ENCODE data around the gene FBRS. TPM values are rescaled to one million over a fixed set of nuclear protein-coding genes. Genes with fewer than 3 reads are reported as not detected.

FBRS gene
- total RNA-seq, 2 experiments from 2014 or later, result 36.8 to 89.8 TPM

DNA sequence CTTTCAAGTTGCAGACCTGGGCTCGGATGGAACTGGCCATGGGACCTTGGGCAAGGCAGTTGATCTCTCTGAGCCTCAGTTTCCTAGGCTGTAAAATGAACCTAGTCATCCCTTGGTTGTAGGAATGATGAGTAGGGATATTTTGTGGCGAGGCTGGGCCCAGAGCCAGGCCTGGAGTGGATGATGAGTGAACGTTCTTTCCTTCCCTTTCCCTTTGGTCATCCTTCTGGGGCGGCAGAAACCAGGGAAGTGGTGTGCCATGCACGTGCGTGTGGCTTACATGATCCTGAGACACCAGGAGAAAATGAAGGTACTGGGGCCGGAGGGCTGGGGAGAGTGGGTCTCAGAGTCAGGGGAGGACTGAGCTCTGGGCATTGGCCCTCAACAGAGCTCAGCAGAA, 8.4 kb downstream of the FBRS start:
- Histone ChIP-seq H2AFZ (ENCODE audit: low read length) (no peak overlapping the region), H3K36me3 (ENCODE audit: insufficient read depth, low read length) (peaks cover 89% of the 10 kb centered on the region), H3K27ac (ENCODE audit: low read depth, low read length, poor library complexity, severe bottlenecking) (no peak overlapping the region), H3K4me1 (ENCODE audit: insufficient read depth, low read length, poor library complexity, severe bottlenecking) (peaks cover 1% of the 10 kb centered on the region), H3K4me3 (ENCODE audit: low read depth, low read length, poor library complexity, severe bottlenecking) (no peak overlapping the region), H3K9me3 (ENCODE audit: low read length) (no peaks in the 10 kb centered on the region), H3K9me2 (ENCODE audit: insufficient read depth, low read length) (no peaks in the 10 kb centered on the region), H4K20me1 (ENCODE audit: insufficient read depth, low read length) (no peaks in the 10 kb centered on the region), H3K4me2 (ENCODE audit: low read length) (no peak overlapping the region), H3K79me2 (ENCODE audit: insufficient read depth, low read depth, low read length) (peaks cover 5% of the 10 kb centered on the region; the same call in 1 of the 2 replicates)
- no peak for DNase-seq (ENCODE audit: low spot score)
- BruUV-seq (replicated peaks), result no TSS peak
- TF ChIP-seq EZH2phosphoT487 (IDR thresholded peaks at IDR 0.05; ENCODE audit: borderline replicate concordance, low read depth, low read length), result no peak
- TF ChIP-seq, protein P1, sequence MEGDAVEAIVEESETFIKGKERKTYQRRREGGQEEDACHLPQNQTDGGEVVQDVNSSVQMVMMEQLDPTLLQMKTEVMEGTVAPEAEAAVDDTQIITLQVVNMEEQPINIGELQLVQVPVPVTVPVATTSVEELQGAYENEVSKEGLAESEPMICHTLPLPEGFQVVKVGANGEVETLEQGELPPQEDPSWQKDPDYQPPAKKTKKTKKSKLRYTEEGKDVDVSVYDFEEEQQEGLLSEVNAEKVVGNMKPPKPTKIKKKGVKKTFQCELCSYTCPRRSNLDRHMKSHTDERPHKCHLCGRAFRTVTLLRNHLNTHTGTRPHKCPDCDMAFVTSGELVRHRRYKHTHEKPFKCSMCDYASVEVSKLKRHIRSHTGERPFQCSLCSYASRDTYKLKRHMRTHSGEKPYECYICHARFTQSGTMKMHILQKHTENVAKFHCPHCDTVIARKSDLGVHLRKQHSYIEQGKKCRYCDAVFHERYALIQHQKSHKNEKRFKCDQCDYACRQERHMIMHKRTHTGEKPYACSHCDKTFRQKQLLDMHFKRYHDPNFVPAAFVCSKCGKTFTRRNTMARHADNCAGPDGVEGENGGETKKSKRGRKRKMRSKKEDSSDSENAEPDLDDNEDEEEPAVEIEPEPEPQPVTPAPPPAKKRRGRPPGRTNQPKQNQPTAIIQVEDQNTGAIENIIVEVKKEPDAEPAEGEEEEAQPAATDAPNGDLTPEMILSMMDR (conservative IDR thresholded peaks at IDR 0.05; ENCODE audit: low read length), result no peak
- intact Hi-C loops (cut with micrococcal nuclease; ENCODE audit: unreplicated experiment), result no loop called here
- CTCF ChIA-PET (ENCODE audit: unreplicated experiment), result interaction anchor here (0.6 kb wide), 1 partner anchor 36 kb away, joined by 3 read pairs; no protein-coding TSS in a partner anchor
- POLR2A ChIA-PET, result interaction anchor here (0.6 kb wide), 1 partner anchor 23 kb away, joined by 4 read pairs; no protein-coding TSS in a partner anchor

DNA sequence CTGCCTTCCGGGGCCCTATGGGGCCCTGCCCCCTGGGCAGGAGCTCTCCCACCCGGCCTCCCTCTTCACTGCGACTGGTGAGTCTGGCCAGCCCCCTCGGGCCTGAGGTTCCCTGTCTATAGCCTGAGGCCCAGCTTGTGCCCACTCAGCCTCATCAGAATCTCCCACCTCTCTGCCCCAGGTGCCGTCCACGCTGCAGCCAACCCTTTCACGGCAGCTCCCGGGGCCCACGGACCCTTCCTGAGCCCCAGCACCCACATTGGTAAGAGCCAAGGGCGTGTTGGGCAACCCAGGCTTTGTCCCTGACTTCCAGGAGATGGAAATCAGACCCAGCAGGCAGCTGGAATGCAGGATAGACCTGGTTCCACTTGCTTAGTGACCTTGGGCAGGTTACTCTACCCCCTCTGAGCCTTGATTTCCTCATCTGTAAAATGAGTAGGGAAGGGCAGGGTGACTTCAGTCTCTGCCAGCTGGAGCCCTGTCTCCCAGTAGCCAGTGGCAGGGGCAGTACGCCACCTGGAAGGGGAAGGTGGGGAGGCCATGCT, 9.2 kb downstream of the FBRS start:
- no peaks in the 10 kb centered on the region for H4K20me1 ChIP-seq (ENCODE audit: insufficient read depth, low read length)
- TF ChIP-seq, protein P1 (conservative IDR thresholded peaks at IDR 0.05; ENCODE audit: low read length), result no peak
- no peak for TF ChIP-seq EZH2phosphoT487 (IDR thresholded peaks at IDR 0.05; ENCODE audit: borderline replicate concordance, low read depth, low read length)
- CTCF ChIA-PET (ENCODE audit: unreplicated experiment), result interaction anchor here (0.6 kb wide), 1 partner anchor 37 kb away, joined by 3 read pairs; no protein-coding TSS in a partner anchor

DNA sequence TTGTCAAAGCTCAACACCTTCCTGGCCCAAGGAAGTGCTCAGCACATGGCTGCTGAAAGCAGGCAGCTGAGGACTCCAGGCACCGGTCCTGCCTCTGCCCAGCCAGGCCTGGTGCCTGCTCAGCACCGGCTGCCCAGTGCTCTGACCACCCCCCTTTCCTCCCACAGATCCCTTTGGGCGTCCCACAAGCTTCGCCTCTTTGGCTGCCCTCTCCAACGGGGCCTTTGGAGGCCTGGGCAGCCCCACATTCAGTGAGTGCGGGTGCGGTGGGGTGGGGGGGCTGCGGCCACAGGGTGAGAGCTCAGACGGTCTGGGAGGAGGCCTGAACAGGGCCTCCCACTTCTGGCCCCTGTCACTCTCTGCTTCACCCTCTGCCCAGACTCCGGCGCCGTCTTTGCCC, 10.2 kb downstream of the FBRS start:
- H3K9me2 ChIP-seq (ENCODE audit: insufficient read depth, low read length), result no peaks in the 10 kb centered on the region
- no peaks in the 10 kb centered on the region for H3K4me1 ChIP-seq (ENCODE audit: insufficient read depth, low read length, poor library complexity, severe bottlenecking)
- no TSS peak for BruUV-seq (replicated peaks)
- H3K27ac ChIP-seq (ENCODE audit: low read depth, low read length, poor library complexity, severe bottlenecking), result no peak overlapping the region
- DNase-seq (ENCODE audit: low spot score), result no peak
- no peak for TF ChIP-seq EZH2phosphoT487 (IDR thresholded peaks at IDR 0.05; ENCODE audit: borderline replicate concordance, low read depth, low read length)
- TF ChIP-seq, protein P1 (conservative IDR thresholded peaks at IDR 0.05; ENCODE audit: low read length), result no peak
- H3K4me2 ChIP-seq (ENCODE audit: low read length), result no peak overlapping the region
- no peak overlapping the region for H2AFZ ChIP-seq (ENCODE audit: low read length)
- no peaks in the 10 kb centered on the region for H3K79me2 ChIP-seq (ENCODE audit: insufficient read depth, low read depth, low read length)
- intact Hi-C loops (cut with micrococcal nuclease; ENCODE audit: unreplicated experiment), result no loop called here
- H3K4me3 ChIP-seq (ENCODE audit: low read depth, low read length, poor library complexity, severe bottlenecking), result no peak overlapping the region
- peaks cover 72% of the 10 kb centered on the region for H3K36me3 ChIP-seq (ENCODE audit: insufficient read depth, low read length)
- POLR2A ChIA-PET, result no interaction called here
- H3K9me3 ChIP-seq (ENCODE audit: low read length), result no peaks in the 10 kb centered on the region
- CTCF ChIA-PET (ENCODE audit: unreplicated experiment), result no interaction called here
- no peaks in the 10 kb centered on the region for H4K20me1 ChIP-seq (ENCODE audit: insufficient read depth, low read length)

More for the DNA sequence above, 9.2 kb downstream of the FBRS start:
- Histone ChIP-seq H3K4me1 (ENCODE audit: insufficient read depth, low read length, poor library complexity, severe bottlenecking) (no peaks in the 10 kb centered on the region), H2AFZ (ENCODE audit: low read length) (no peak overlapping the region), H3K27ac (ENCODE audit: low read depth, low read length, poor library complexity, severe bottlenecking) (no peak overlapping the region), H3K4me3 (ENCODE audit: low read depth, low read length, poor library complexity, severe bottlenecking) (no peak overlapping the region), H3K4me2 (ENCODE audit: low read length) (no peak overlapping the region), H3K79me2 (ENCODE audit: insufficient read depth, low read depth, low read length) (no peaks in the 10 kb centered on the region), H3K9me2 (ENCODE audit: insufficient read depth, low read length) (no peaks in the 10 kb centered on the region), H3K9me3 (ENCODE audit: low read length) (no peaks in the 10 kb centered on the region), H3K36me3 (ENCODE audit: insufficient read depth, low read length) (peaks cover 82% of the 10 kb centered on the region)
- intact Hi-C loops (cut with micrococcal nuclease; ENCODE audit: unreplicated experiment), result no loop called here
- BruUV-seq (replicated peaks), result no TSS peak
- DNase-seq (ENCODE audit: low spot score), result no peak
- POLR2A ChIA-PET, result interaction anchor here (0.6 kb wide), 1 partner anchor 22 kb away, joined by 4 read pairs; no protein-coding TSS in a partner anchor
